ENCODE data around the gene NOTCH1. TPM values are rescaled to one million over a fixed set of nuclear protein-coding genes. Genes with fewer than 3 reads are reported as not detected.

NOTCH1 gene
- total RNA-seq, 2 experiments from 2014 or later, result 17.6 to 17.9 TPM

DNA sequence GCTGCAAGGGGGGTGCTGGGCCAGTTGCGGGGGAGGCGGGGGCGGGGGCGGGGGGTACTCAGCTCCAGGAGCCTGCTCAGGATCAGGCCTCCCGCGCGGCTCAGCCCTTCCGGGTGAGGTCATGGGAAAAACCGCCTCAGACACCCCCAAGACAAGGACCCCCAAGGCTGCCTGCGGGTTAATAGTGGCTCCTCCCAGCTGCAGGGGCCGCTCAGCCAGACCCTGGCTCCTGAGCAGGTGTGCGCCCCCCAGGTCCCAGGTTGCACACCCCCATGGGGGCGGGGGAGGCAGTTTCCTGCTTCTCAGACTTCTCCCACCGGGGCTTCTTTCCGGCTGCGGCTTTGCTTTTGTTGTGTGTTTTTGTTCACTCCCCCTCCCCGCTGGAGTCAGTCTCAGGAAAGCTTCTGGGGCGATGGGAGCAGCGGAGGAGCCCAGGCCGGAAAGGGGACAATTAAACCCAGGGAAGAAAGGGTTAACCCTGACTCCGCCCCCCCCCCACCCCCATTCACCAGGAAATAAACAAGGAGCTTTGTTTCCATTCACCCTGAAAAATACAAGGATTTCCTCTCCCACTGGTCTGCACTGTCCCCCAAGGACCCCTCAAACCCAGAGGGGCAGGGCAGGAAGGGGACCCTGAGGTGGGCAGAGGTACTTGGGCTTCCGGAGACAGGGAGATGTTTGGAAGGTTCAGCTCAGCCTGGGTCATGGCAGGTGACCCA lies 42.3 kb upstream of the NOTCH1 start:
- Histone ChIP-seq H3K79me2 (ENCODE audit: insufficient read depth, low read depth, low read length) (no peaks in the 10 kb centered on the region), H3K4me3 (ENCODE audit: low read depth, low read length, poor library complexity, severe bottlenecking) (peak overlapping the region; percentile 26), H4K20me1 (ENCODE audit: insufficient read depth, low read length) (no peaks in the 10 kb centered on the region), H3K9me3 (ENCODE audit: low read length) (no peaks in the 10 kb centered on the region), H3K9me2 (ENCODE audit: insufficient read depth, low read length) (no peaks in the 10 kb centered on the region), H3K4me1 (ENCODE audit: insufficient read depth, low read length, poor library complexity, severe bottlenecking) (peaks cover 22% of the 10 kb centered on the region), H3K4me2 (ENCODE audit: low read length) (peak overlapping the region; percentile 43), H3K27ac (ENCODE audit: low read depth, low read length, poor library complexity, severe bottlenecking) (peak overlapping the region; percentile 14), H3K36me3 (ENCODE audit: insufficient read depth, low read length) (no peaks in the 10 kb centered on the region), H2AFZ (ENCODE audit: low read length) (peak overlapping the region; percentile 41)
- DNase-seq (ENCODE audit: low spot score), result peak; percentile 68
- TF ChIP-seq, protein P1, sequence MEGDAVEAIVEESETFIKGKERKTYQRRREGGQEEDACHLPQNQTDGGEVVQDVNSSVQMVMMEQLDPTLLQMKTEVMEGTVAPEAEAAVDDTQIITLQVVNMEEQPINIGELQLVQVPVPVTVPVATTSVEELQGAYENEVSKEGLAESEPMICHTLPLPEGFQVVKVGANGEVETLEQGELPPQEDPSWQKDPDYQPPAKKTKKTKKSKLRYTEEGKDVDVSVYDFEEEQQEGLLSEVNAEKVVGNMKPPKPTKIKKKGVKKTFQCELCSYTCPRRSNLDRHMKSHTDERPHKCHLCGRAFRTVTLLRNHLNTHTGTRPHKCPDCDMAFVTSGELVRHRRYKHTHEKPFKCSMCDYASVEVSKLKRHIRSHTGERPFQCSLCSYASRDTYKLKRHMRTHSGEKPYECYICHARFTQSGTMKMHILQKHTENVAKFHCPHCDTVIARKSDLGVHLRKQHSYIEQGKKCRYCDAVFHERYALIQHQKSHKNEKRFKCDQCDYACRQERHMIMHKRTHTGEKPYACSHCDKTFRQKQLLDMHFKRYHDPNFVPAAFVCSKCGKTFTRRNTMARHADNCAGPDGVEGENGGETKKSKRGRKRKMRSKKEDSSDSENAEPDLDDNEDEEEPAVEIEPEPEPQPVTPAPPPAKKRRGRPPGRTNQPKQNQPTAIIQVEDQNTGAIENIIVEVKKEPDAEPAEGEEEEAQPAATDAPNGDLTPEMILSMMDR (conservative IDR thresholded peaks at IDR 0.05; ENCODE audit: low read length), result no peak
- no peak for TF ChIP-seq EZH2phosphoT487 (IDR thresholded peaks at IDR 0.05; ENCODE audit: borderline replicate concordance, low read depth, low read length)
- no TSS peak for BruUV-seq (replicated peaks)
- ChIA-PET CTCF (ENCODE audit: unreplicated experiment) (no interaction called here), POLR2A (interaction anchor here (0.6 to 1.4 kb wide), 4 partner anchors 18 to 993 kb away, joined by 3 to 6 read pairs (median 6); no protein-coding TSS in a partner anchor)
- intact Hi-C loops (cut with micrococcal nuclease; ENCODE audit: unreplicated experiment), result no loop called here

DNA sequence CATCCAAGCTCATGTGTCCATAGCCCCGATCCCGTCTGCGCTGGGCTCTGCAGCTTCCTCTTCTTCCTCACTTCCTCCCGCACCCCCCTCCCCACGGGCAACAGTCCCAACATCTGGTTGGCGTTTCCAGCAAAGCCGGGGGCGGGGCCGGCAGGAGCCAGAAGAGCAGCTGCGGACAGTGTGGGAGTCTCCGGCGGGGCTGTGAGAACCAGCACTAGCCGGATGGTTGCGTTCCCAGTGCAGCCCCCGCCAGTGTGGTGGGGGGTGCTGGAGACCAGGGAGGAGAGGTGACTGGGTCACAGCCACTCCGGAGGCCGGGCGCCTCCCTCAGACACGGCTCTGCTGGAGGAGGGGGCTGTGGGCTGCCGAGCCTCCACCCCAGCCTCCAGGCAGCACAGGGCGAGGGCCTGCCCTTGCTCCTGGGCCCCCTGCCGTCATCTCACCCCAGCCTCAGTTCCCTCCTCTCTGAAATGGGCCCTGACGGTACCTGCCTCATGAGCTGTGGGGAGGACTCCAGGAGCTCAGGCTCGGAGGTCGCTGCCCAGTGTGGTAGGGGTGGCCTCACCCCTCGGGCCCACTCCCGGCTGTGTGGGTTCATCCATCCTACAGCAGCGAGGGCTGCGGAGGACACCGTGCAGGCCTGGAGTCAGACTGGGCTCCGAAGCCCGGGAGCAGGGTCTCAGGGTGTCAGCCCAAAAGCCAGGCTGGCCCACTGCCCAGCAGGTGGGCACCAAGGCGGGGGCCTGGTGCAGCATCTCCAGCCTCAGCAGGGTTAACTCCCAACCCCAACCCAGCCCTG lies 41.5 kb upstream of the NOTCH1 start:
- intact Hi-C loops (cut with micrococcal nuclease; ENCODE audit: unreplicated experiment), result no loop called here
- no peak overlapping the region for H3K27ac ChIP-seq (ENCODE audit: low read depth, low read length, poor library complexity, severe bottlenecking)
- ChIA-PET CTCF (ENCODE audit: unreplicated experiment) (no interaction called here), POLR2A (no interaction called here)
- peaks cover 22% of the 10 kb centered on the region for H3K4me1 ChIP-seq (ENCODE audit: insufficient read depth, low read length, poor library complexity, severe bottlenecking)
- H4K20me1 ChIP-seq (ENCODE audit: insufficient read depth, low read length), result no peaks in the 10 kb centered on the region
- TF ChIP-seq EZH2phosphoT487 (IDR thresholded peaks at IDR 0.05; ENCODE audit: borderline replicate concordance, low read depth, low read length), result no peak
- TF ChIP-seq, protein P1 (conservative IDR thresholded peaks at IDR 0.05; ENCODE audit: low read length), result no peak
- H3K9me3 ChIP-seq (ENCODE audit: low read length), result peaks cover 2% of the 10 kb centered on the region; the same call in 1 of the 2 replicates
- no peak overlapping the region for H3K4me3 ChIP-seq (ENCODE audit: low read depth, low read length, poor library complexity, severe bottlenecking)
- H2AFZ ChIP-seq (ENCODE audit: low read length), result 0 out of 2 replicates have a peak overlapping the region, but pooled peaks have one; percentile 5
- no TSS peak for BruUV-seq (replicated peaks)
- H3K36me3 ChIP-seq (ENCODE audit: insufficient read depth, low read length), result no peaks in the 10 kb centered on the region
- no peaks in the 10 kb centered on the region for H3K9me2 ChIP-seq (ENCODE audit: insufficient read depth, low read length)
- no peaks in the 10 kb centered on the region for H3K79me2 ChIP-seq (ENCODE audit: insufficient read depth, low read depth, low read length)
- no peak overlapping the region for H3K4me2 ChIP-seq (ENCODE audit: low read length)
- no peak for DNase-seq (ENCODE audit: low spot score)
